HepG2 (cell line): ENCODE measurements around the gene HOXB2. TPM values are rescaled to one million over a fixed set of nuclear protein-coding genes. Genes with fewer than 3 reads are reported as not detected.

Experiments
- ATAC-seq: fragments of 200-7000 bp; cut with Tn5 transposase; 3 replicates; pipeline ENCODE4 v1.9.1; 2020; ENCODE audit warnings: mild to moderate bottlenecking, moderate library complexity
- Bru-seq: library from RNA; stranded (reverse); fragments of 400-500 nt; gene quantifications from one replicate; lab custom pipeline; 2021; lab: Mats Ljungman, UMichigan
- BruChase-seq, 2 experiments: library from RNA; stranded (reverse); fragments of 400-500 nt; gene quantifications; one replicate each; lab custom pipeline; 2021; lab: Mats Ljungman, UMichigan
- BruUV-seq: library from RNA; stranded (reverse); fragments of 400-500 nt; replicated peaks from 2 replicates; lab custom pipeline; 2021; lab: Mats Ljungman, UMichigan
- CTCF ChIA-PET: fragments of 300-600 bp; formaldehyde crosslinking; extraction: SDS; loops from one replicate; lab custom pipeline; 2021; ENCODE audit warnings: low total read pairs, inconsistent platforms, low intra/inter-chr PET ratio; lab: Yijun Ruan, JAX
- POLR2A ChIA-PET: fragments of 350-600 bp; sonication (Branson Sonifier 250); formaldehyde crosslinking; loops from one replicate; lab custom pipeline; 2020; ENCODE audit warnings: antibody characterized with exemption, inconsistent platforms; lab: Yijun Ruan, JAX
- DNase-seq: peaks from one replicate; pipeline ENCODE4 v3.0.0-alpha.2; 2015; ENCODE audit warnings: low spot score
- FAIRE-seq: peaks from 3 replicates; lab custom pipeline; 2011; peaks lifted over from hg19 to GRCh38; lab: Jason Lieb, UNC
- H2AFZ ChIP-seq: one replicate; pipeline ENCODE4 v1.6.1; 2011; ENCODE audit warnings: low read length, inconsistent platforms
- H3K27ac ChIP-seq: fragments of 300-600 bp; 3 replicates; pipeline ENCODE4 v1.8.0; 2011; ENCODE audit warnings: mixed run types, mild to moderate bottlenecking, mixed read lengths, low read length, inconsistent platforms; ENCODE audit not compliant: insufficient read depth; ENCODE audit errors: extremely low read length
- H3K27me3 ChIP-seq, 2 experiments: fragments of 200-600 bp in 1 of 2; 2 replicates in 1 of 2; 3 replicates in 1 of 2; pipeline versions ENCODE4 v1.6.0 to v1.8.0; 2011; ENCODE audit warnings: low read length in 2 of 2, mild to moderate bottlenecking in 2 of 2, moderate library complexity in 2 of 2, inconsistent platforms in 1 of 2; ENCODE audit not compliant: insufficient read depth in 2 of 2, control insufficient read depth in 1 of 2
- H3K36me3 ChIP-seq, 2 experiments: fragments of 200-600 bp in 1 of 2; replicated peaks in 1 of 2; 2 replicates in 1 of 2; 3 replicates in 1 of 2; pipeline versions ENCODE4 v1.5.1 to v1.8.0; 2011; ENCODE audit warnings: low read length in 2 of 2, inconsistent platforms in 1 of 2; ENCODE audit not compliant: insufficient read depth in 2 of 2, control insufficient read depth in 1 of 2
- H3K4me1 ChIP-seq: 2 replicates; pipeline ENCODE4 v1.5.1; 2012; ENCODE audit warnings: low read length, inconsistent platforms; ENCODE audit not compliant: insufficient read depth
- H3K4me2 ChIP-seq: 2 replicates; pipeline ENCODE4 v1.6.0; 2011; ENCODE audit warnings: low read depth, low read length, inconsistent platforms
- H3K4me3 ChIP-seq, 3 experiments: fragments of 200-600 bp in 1 of 3; sonication (generic), shearing (Covaris generic) in 1 of 3; replicated peaks in 1 of 3; 2 replicates each; pipeline ENCODE4 v1.5.1; 2011 to 2016; ENCODE audit warnings: low read length in 3 of 3, inconsistent platforms in 2 of 3, low read depth in 2 of 3, mild to moderate bottlenecking in 2 of 3, control low read depth in 1 of 3, mixed read lengths in 1 of 3; ENCODE audit not compliant: insufficient read depth in 1 of 3
- H3K79me2 ChIP-seq: one replicate; pipeline ENCODE4 v1.6.1; 2011; ENCODE audit warnings: low read length, inconsistent platforms; ENCODE audit not compliant: insufficient read depth
- H3K9ac ChIP-seq: 2 replicates; pipeline ENCODE4 v1.6.0; 2011; ENCODE audit warnings: mild to moderate bottlenecking, low read depth, low read length, inconsistent platforms; ENCODE audit not compliant: insufficient read depth
- H3K9me3 ChIP-seq: 2 replicates; pipeline ENCODE4 v1.5.1; 2012; ENCODE audit warnings: mild to moderate bottlenecking, low read length
- H4K20me1 ChIP-seq: 2 replicates; pipeline ENCODE4 v1.6.0; 2011; ENCODE audit warnings: inconsistent platforms, mild to moderate bottlenecking, low read length, moderate library complexity; ENCODE audit not compliant: insufficient read depth
- AGO2 ChIP-seq: fragments of 200-400 bp; formaldehyde crosslinking; optimal IDR thresholded peaks from 2 replicates; pipeline ENCODE3; 2017; ENCODE audit warnings: mild to moderate bottlenecking, low read depth, low read length, moderate library complexity
- CHCHD3 ChIP-seq: sonication (generic); formaldehyde crosslinking; IDR thresholded peaks from 2 replicates; pipeline ENCODE4 v1.8.0; 2022; ENCODE audit warnings: mild to moderate bottlenecking, missing genetic modification reagents, moderate library complexity
- CREM ChIP-seq, 2 experiments: sonication (generic) in 1 of 2; formaldehyde crosslinking in 1 of 2; IDR thresholded peaks; 2 replicates each; pipeline versions ENCODE4 v1.4.0 to v1.6.1; 2016 to 2020; ENCODE audit warnings: antibody characterized with exemption in 1 of 2, mild to moderate bottlenecking in 1 of 2, missing genetic modification reagents in 1 of 2
- CTCF ChIP-seq: sonication (generic); formaldehyde crosslinking; IDR thresholded peaks from 2 replicates; pipeline ENCODE4 v1.5.0; 2020; ENCODE audit warnings: mild to moderate bottlenecking, missing genetic modification reagents, moderate library complexity
- HOXA5 ChIP-seq: sonication (generic); formaldehyde crosslinking; IDR thresholded peaks from 2 replicates; pipeline ENCODE4 v1.4.0; 2020; ENCODE audit warnings: missing genetic modification reagents
- LBX2 ChIP-seq: sonication (generic); formaldehyde crosslinking; IDR thresholded peaks from 2 replicates; pipeline ENCODE4 v1.5.0; 2020; ENCODE audit warnings: missing genetic modification reagents, mild to moderate bottlenecking, borderline replicate concordance
- MED1 ChIP-seq: sonication (generic); formaldehyde crosslinking; IDR thresholded peaks from 2 replicates; pipeline ENCODE4 v1.4.0; 2020; ENCODE audit warnings: missing genetic modification reagents
- NAIF1 ChIP-seq: sonication (generic); formaldehyde crosslinking; IDR thresholded peaks from 2 replicates; pipeline ENCODE4 v1.5.0; 2020; ENCODE audit warnings: mild to moderate bottlenecking, missing genetic modification reagents, borderline replicate concordance
- NFE2 ChIP-seq: sonication (generic); formaldehyde crosslinking; IDR thresholded peaks from 2 replicates; pipeline ENCODE4 v1.4.0; 2020; ENCODE audit warnings: missing genetic modification reagents
- PTBP1 ChIP-seq: fragments of 200-400 bp; formaldehyde crosslinking; IDR thresholded peaks from 2 replicates; pipeline ENCODE4 v1.6.1; 2018; ENCODE audit warnings: low read length, low read depth; ENCODE audit not compliant: poor library complexity, severe bottlenecking
- SKI ChIP-seq: fragments of 450-650 bp; IDR thresholded peaks from one replicate; pipeline ENCODE4 v1.6.1; 2018; ENCODE audit warnings: mild to moderate bottlenecking; ENCODE audit not compliant: partially characterized antibody
- SP1 ChIP-seq, 2 experiments: fragments of 450-650 bp in 1 of 2; sonication (generic) in 1 of 2; formaldehyde crosslinking in 1 of 2; IDR thresholded peaks; 2 replicates each; pipeline versions ENCODE4 v1.4.0 to v1.6.1; 2016 to 2020; ENCODE audit warnings: missing genetic modification reagents in 1 of 2
- ZKSCAN1 ChIP-seq: fragments of 150-350 bp; IDR thresholded peaks from 2 replicates; pipeline ENCODE4 v1.6.1; 2014; ENCODE audit warnings: low read length
- ZNF510 ChIP-seq: sonication (generic); formaldehyde crosslinking; IDR thresholded peaks from 2 replicates; pipeline ENCODE4 v1.4.0; 2020; ENCODE audit warnings: low read depth, mild to moderate bottlenecking, missing genetic modification reagents
- WGBS: methylation state at CpG from one replicate; pipeline ENCODE4 v1.1.6; 2017; ENCODE audit warnings: low lambda C conversion rate; 5-methylcytosine and 5-hydroxymethylcytosine counted together
- in situ Hi-C: cut with HindIII; loops from 2 replicates; pipeline ENCODE4 v1.10.0; 2017; ENCODE audit warnings: low pct_unique_long_range_greater_than_20kb; ENCODE audit not compliant: extremely low pct_ligation_motif_present
- intact Hi-C: fragments of 100-400 bp; cut with micrococcal nuclease; formaldehyde crosslinking; loops from one replicate; pipeline ENCODE4 v1.10.0; 2022; ENCODE audit not compliant: unreplicated experiment
- long read RNA-seq, 2 experiments: library from RNA in 1 of 2; library from polyadenylated mRNA in 1 of 2; stranded (forward) in 1 of 2; unstranded in 1 of 2; transcript quantifications; one replicate each; pipeline ENCODE4 v2.0.0, GENCODE V29; 2019 to 2022
- polyA minus RNA-seq, 3 experiments: library from RNA; depleted of rRNA, polyadenylated mRNA; stranded (reverse); fragments of >200 nt; gene quantifications; 2 replicates each; pipeline ENCODE4 v1.2.3, GENCODE V29; 2011; ENCODE audit warnings: low replicate concordance in 1 of 3
- polyA plus RNA-seq, 8 experiments: library from polyadenylated mRNA; depleted of rRNA in 3 of 8; stranded (reverse) in 7 of 8; unstranded in 1 of 8; fragments of >200 nt; fragmentation: Illumina TruSeq in 4 of 8; extraction: Trizol in 4 of 8; gene quantifications; 2 replicates each; pipeline versions ENCODE4 v1.2.1 to v1.2.3, GENCODE V29; 2011 to 2016; ENCODE audit warnings: low read depth in 4 of 8, missing spikeins in 1 of 8, mixed read lengths in 1 of 8; ENCODE audit not compliant: insufficient read depth in 1 of 8
- total RNA-seq, 5 experiments: library from RNA; depleted of rRNA; stranded (reverse); fragments of >200 nt; fragmentation: Illumina TruSeq; extraction: Trizol; gene quantifications; 2 replicates each; pipeline ENCODE4 v1.2.3, GENCODE V29; 2016; ENCODE audit warnings: low read depth in 1 of 5
- TF ChIP-seq, protein P1 (sequence below): sonication (generic); formaldehyde crosslinking; conservative IDR thresholded peaks from 2 replicates; pipeline ENCODE4 v1.4.0; 2020; ENCODE audit warnings: missing genetic modification reagents
- TF ChIP-seq, protein P2 (sequence below): sonication (generic); formaldehyde crosslinking; conservative IDR thresholded peaks from 2 replicates; pipeline ENCODE4 v1.8.1; 2023; ENCODE audit warnings: missing genetic modification reagents

The HOXB2 gene
- total RNA-seq (2016; rRNA removed; fragmentation: Illumina TruSeq; extraction: Trizol) (not detected in 2 replicates), polyA plus RNA-seq (2011; rRNA removed) (not detected in 2 replicates), polyA minus RNA-seq (2011; rRNA and poly(A)+ RNA removed; ENCODE audit: low replicate concordance) (0.28 TPM in 1 of 2 replicates, not detected in the other), Bru-seq, nascent RNA (not detected), BruChase-seq, experiment 1, labeled RNA remaining after a 6-hour chase (not detected), BruChase-seq, experiment 2, labeled RNA remaining after a 2-hour chase (not detected)
- total RNA-seq (2016; cell fraction: cytosol; rRNA removed; fragmentation: Illumina TruSeq; extraction: Trizol; ENCODE audit: low read depth): not detected in 2 replicates
- total RNA-seq (2016; cell fraction: insoluble cytoplasmic fraction; rRNA removed; fragmentation: Illumina TruSeq; extraction: Trizol): not detected in 2 replicates
- total RNA-seq (2016; cell fraction: membrane; rRNA removed; fragmentation: Illumina TruSeq; extraction: Trizol): not detected in 2 replicates
- not detected in 2 replicates for total RNA-seq (2016; cell fraction: nucleus; rRNA removed; fragmentation: Illumina TruSeq; extraction: Trizol)
- not detected in 2 replicates for polyA plus RNA-seq (2011; cell fraction: cytosol; rRNA removed)
- not detected in 2 replicates for polyA plus RNA-seq (2011; cell fraction: nucleus; rRNA removed)
- polyA plus RNA-seq (2012): not detected in 2 replicates
- polyA plus RNA-seq (2016; cell fraction: cytosol; fragmentation: Illumina TruSeq; extraction: Trizol; ENCODE audit: low read depth): not detected in 2 replicates
- not detected in 2 replicates for polyA plus RNA-seq (2016; cell fraction: insoluble cytoplasmic fraction; fragmentation: Illumina TruSeq; extraction: Trizol; ENCODE audit: low read depth)
- polyA plus RNA-seq (2016; cell fraction: membrane; fragmentation: Illumina TruSeq; extraction: Trizol; ENCODE audit: low read depth): not detected in 2 replicates
- not detected in 2 replicates for polyA plus RNA-seq (2016; cell fraction: nucleus; fragmentation: Illumina TruSeq; extraction: Trizol; ENCODE audit: insufficient read depth, low read depth)
- polyA minus RNA-seq (2011; cell fraction: cytosol; rRNA and poly(A)+ RNA removed): not detected in 2 replicates
- polyA minus RNA-seq (2011; cell fraction: nucleus; rRNA and poly(A)+ RNA removed): not detected in 2 replicates
- long read RNA-seq, experiment 1: 0 reads
- long read RNA-seq, experiment 2: 0 reads

DNA sequence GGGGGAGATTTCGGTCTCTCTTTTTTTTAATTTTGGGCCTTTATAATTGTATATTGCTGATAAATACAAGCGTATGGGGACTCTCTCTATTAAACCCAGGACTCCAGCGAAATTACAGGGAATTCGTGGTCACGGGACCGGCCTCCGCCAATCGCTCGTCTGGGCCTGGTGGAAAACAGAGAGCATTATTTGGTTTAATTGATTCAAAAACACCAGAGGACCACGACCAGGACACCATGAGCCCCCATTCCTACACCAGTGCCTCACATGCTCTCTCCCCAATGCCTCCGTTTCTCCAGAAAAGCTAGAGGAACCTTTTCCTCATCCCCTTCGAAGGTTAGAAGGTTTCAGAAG, at the start of gene HOXB2:
TSS of gene HOXB2 (minus strand) at position 88 of the 354 bp plus-strand sequence. CDS start 198 bp downstream, outside the sequence.
- Histone ChIP-seq H3K4me3 (no peak within 1 kb of the TSS), H4K20me1 (no peaks in the 10 kb centered on the region; the same call in 1 of the 2 replicates), H3K27me3 (peaks cover 10 to 97% of the 10 kb centered on the region in 2 experiments), H3K9me3 (no peaks in the 10 kb centered on the region), H3K36me3 (no peaks in the 10 kb centered on the region), H3K9ac (no peak within 1 kb of the TSS)
- WGBS: 52% methylated on average over 12 of the region's 12 CpGs
- BruUV-seq: no TSS peak
- no peak for ATAC-seq
- CTCF ChIA-PET: no interaction called here
- in situ Hi-C loops: no loop called here
- no peak for TF ChIP-seq NAIF1 (CRISPR knock-in tag)
- no peak for TF ChIP-seq SKI
- TF ChIP-seq PTBP1: no peak
- TF ChIP-seq, protein P1, sequence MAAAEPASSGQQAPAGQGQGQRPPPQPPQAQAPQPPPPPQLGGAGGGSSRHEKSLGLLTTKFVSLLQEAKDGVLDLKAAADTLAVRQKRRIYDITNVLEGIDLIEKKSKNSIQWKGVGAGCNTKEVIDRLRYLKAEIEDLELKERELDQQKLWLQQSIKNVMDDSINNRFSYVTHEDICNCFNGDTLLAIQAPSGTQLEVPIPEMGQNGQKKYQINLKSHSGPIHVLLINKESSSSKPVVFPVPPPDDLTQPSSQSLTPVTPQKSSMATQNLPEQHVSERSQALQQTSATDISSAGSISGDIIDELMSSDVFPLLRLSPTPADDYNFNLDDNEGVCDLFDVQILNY: no peak
- TF ChIP-seq CHCHD3 (CRISPR knock-in tag): no peak
- TF ChIP-seq CREM (IDR thresholded peaks at IDR 0.05): no peak
- TF ChIP-seq CREM (CRISPR knock-in tag; IDR thresholded peaks at IDR 0.05): no peak
- TF ChIP-seq HOXA5: no peak
- no peak for TF ChIP-seq SP1 (IDR thresholded peaks at IDR 0.05)
- no peak for TF ChIP-seq SP1 (CRISPR knock-in tag; IDR thresholded peaks at IDR 0.05)
- no peak for TF ChIP-seq NFE2 (CRISPR knock-in tag)
- no peak for TF ChIP-seq LBX2 (CRISPR knock-in tag)
- no peak for TF ChIP-seq ZNF510 (CRISPR knock-in tag)
- TF ChIP-seq MED1 (CRISPR knock-in tag): no peak
- TF ChIP-seq, protein P2, sequence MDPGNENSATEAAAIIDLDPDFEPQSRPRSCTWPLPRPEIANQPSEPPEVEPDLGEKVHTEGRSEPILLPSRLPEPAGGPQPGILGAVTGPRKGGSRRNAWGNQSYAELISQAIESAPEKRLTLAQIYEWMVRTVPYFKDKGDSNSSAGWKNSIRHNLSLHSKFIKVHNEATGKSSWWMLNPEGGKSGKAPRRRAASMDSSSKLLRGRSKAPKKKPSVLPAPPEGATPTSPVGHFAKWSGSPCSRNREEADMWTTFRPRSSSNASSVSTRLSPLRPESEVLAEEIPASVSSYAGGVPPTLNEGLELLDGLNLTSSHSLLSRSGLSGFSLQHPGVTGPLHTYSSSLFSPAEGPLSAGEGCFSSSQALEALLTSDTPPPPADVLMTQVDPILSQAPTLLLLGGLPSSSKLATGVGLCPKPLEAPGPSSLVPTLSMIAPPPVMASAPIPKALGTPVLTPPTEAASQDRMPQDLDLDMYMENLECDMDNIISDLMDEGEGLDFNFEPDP (CRISPR knock-in tag): no peak
- TF ChIP-seq CTCF (CRISPR knock-in tag): no peak
- TF ChIP-seq ZKSCAN1: no peak
- TF ChIP-seq AGO2: no peak
- TF ChIP-seq, all 625 proteins: peak for 0
- Histone ChIP-seq H3K4me1 (no peaks in the 10 kb centered on the region), H3K79me2 (no peaks in the 10 kb centered on the region), H3K27ac (no peak within 1 kb of the TSS), H2AFZ (no peak within 1 kb of the TSS), H3K4me2 (no peak within 1 kb of the TSS)
- POLR2A ChIA-PET: no interaction called here
- FAIRE-seq (no peak), DNase-seq (no peak)
- intact Hi-C loops: no loop called here
